Activated naive CD8-positive, alpha-beta T cell treated with anti-CD3 and anti-CD28 coated beads for 36 hours (primary cell): ENCODE measurements around the gene CD74. TPM values are rescaled to one million over a fixed set of nuclear protein-coding genes. Genes with fewer than 3 reads are reported as not detected.
A peak's percentile ranks its signal among the peaks of the same experiment; 100 is the strongest.

ENCODE experiments used
- DNase-seq: peaks from one replicate; pipeline ENCODE4 v3.0.0; 2021
- H3K27ac Mint-ChIP-seq: one replicate; pipeline ENCODE4 v1.8.0; 2022; ENCODE audit warnings: mild to moderate bottlenecking, moderate library complexity, mixed read lengths
- H3K27me3 Mint-ChIP-seq: one replicate; pipeline ENCODE4 v1.8.0; 2022; ENCODE audit warnings: mild to moderate bottlenecking, mixed read lengths
- H3K36me3 Mint-ChIP-seq: one replicate; pipeline ENCODE4 v1.8.0; 2021; ENCODE audit warnings: mild to moderate bottlenecking, mixed read lengths
- H3K4me1 Mint-ChIP-seq: one replicate; pipeline ENCODE4 v1.8.0; 2021; ENCODE audit warnings: mixed read lengths
- H3K4me3 Mint-ChIP-seq: one replicate; pipeline ENCODE4 v1.8.0; 2022; ENCODE audit warnings: mild to moderate bottlenecking, moderate library complexity, mixed read lengths
- H3K9me3 Mint-ChIP-seq: one replicate; pipeline ENCODE4 v1.8.0; 2022; ENCODE audit warnings: mixed read lengths
- total RNA-seq, 2 experiments: library from RNA; stranded (reverse); gene quantifications; one replicate each; pipeline ENCODE4 v1.2.3, GENCODE V29; 2021

Gene CD74
- total RNA-seq, 2 experiments from 2014 or later, result 290 to 294 TPM

DNA sequence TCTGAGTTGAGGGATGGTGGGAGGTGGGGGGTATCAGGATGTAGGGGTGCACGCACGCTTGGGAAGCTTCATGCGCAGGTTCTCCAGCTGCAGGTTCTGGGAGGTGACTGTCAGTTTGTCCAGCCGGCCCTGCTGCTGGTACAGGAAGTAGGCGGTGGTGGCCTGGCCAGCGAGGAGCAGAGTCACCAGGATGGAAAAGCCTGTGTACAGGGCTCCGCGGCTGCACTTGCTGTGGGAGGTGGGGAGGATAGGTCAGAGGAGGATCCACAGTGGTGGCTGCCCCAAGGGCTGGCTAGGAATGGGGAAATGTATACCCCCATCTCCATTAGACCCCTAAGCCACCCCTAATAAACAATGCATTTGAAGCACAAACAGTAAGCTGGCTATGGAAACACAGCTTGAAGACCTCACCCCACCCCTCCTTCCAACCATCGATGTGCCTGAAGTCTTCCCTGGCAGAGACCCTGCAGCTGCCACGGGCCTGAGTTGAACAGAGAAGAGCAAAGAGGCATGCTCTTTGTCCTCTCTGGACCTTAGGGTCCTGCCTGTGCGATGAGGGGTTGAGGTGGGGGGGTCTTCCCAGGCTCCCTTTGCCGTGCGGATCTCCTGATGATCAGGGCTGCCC is 5.5 kb downstream of the CD74 start:
- Mint-ChIP-seq H3K4me1 (peaks cover 28% of the 10 kb centered on the region), H3K36me3 (peaks cover 22% of the 10 kb centered on the region), H3K9me3 (no peaks in the 10 kb centered on the region), H3K27me3 (no peaks in the 10 kb centered on the region), H3K4me3 (no peak overlapping the region), H3K27ac (no peak overlapping the region)
- no peak for DNase-seq

DNA sequence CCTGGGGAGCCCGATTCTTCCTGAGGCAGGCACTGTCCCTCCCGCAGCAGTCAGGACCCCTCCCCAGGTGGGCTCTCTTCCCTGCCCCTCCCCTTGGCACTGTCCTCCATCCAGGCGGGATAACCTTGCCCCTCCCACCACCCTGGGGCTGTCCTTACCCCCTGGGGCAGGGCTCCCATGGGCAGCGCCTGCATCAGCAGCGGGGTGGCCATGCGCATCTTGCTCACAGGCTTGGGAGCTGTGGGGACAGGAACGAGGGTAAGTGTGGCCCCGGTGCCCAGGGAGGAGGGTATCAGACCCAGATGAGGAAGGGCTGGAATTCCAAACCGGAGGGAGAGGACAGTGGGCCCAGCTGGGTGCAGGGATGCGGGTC is 6.0 kb downstream of the CD74 start:
- no peak overlapping the region for H3K4me3 Mint-ChIP-seq
- no peaks in the 10 kb centered on the region for H3K9me3 Mint-ChIP-seq
- no peaks in the 10 kb centered on the region for H3K27me3 Mint-ChIP-seq
- no peak overlapping the region for H3K27ac Mint-ChIP-seq
- DNase-seq, result no peak
- H3K36me3 Mint-ChIP-seq, result peaks cover 22% of the 10 kb centered on the region
- peaks cover 28% of the 10 kb centered on the region for H3K4me1 Mint-ChIP-seq

DNA sequence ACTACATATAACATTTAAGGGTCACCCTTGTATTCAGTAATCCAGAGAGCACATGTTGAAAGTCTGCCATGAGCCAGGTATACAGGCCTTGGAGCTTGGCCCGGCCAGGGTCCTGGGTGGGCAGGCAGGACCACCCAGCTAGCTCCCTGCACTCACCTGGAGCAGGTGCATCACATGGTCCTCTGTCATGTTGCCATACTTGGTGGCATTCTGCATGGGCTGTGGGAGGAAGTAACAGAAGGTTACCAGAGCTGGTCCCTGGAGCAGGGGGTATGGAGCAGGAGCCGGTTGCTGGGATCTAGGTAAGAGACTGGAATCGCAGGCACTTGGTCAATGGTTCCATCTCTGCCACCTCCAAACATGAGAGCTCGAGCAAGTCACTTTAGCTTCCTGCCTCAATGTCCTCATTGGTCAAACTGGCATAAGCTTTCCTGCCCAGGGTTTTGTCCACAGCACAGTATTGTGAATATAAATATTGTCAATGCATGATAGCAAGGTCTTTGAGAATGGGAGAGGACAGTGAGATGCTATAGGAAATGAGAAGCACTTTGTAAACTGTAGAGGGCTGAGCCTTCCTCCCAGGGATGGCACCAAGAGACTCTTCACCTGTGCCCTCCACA is 6.5 kb downstream of the CD74 start:
- peaks cover 25% of the 10 kb centered on the region for H3K4me1 Mint-ChIP-seq
- no peak for DNase-seq
- H3K36me3 Mint-ChIP-seq, result peaks cover 26% of the 10 kb centered on the region
- no peak overlapping the region for H3K4me3 Mint-ChIP-seq
- no peaks in the 10 kb centered on the region for H3K9me3 Mint-ChIP-seq
- H3K27ac Mint-ChIP-seq, result no peak overlapping the region
- no peaks in the 10 kb centered on the region for H3K27me3 Mint-ChIP-seq

DNA sequence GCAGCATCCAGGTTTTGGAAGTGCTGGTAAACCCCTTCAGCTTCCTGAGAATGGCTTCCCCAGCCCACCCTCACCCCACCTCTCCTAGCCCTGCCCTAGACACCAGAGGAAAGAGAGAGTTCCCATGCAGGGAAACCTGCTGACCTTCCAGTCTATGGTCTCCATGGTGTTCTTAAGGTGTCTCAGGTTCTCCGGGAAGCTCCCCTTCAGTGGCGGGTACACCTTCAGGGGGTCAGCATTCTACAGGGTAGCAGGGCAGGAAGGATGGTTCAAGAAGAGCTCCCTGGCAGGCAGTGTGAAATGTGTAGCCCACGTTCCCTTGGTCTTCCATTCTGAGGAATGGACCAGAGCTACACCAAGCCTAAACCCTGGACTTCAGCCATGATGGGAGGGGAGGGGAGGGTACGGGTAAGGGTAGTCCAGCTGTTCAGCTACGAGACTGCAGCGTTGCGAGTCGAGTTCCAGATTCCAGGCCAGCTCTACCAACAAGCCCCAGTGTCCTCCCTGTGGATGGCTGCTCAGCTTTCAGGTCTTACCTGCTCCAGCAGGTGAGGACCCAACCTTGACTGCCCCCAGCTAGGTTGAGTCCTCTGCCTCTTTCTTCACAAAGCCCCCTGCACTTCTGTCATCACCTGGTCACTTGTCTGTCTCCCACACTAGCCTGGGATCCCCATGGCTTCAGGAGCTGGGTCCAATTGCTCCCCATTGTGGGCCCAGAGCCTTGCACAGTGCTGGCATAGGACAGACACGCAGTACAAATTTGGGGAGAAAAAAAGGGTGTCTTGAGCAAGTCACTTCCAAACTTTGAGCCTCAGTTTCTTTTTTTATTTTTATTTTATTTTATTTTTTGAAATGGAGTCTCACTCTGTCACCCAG is 7.5 kb downstream of the CD74 start:
- no peak overlapping the region for H3K27ac Mint-ChIP-seq
- H3K9me3 Mint-ChIP-seq, result no peaks in the 10 kb centered on the region
- H3K4me3 Mint-ChIP-seq, result no peak overlapping the region
- DNase-seq, result no peak
- H3K27me3 Mint-ChIP-seq, result no peaks in the 10 kb centered on the region
- H3K36me3 Mint-ChIP-seq, result peaks cover 29% of the 10 kb centered on the region
- H3K4me1 Mint-ChIP-seq, result peaks cover 15% of the 10 kb centered on the region

DNA sequence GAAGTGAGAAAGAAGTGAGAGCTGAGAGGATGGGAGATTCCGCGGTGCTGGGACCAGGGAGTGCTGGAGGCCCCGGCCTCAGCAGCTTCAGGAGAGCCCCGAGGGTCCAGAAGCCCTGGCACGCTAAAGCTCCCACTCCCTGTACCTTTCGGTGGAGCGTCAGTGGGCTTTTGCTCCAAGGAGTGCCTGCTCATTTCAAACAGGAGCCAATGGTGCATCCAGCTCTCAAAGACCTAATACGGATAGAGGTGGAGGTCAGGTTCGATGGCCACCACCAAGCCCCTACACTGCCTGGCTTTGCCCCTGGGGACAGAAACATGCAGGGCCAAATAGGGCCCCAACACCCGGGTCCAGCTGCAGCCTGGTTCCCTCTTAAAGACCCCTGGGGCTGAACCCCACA is 8.2 kb downstream of the CD74 start:
- Mint-ChIP-seq H3K4me1 (peaks cover 10% of the 10 kb centered on the region), H3K27me3 (no peaks in the 10 kb centered on the region), H3K9me3 (no peaks in the 10 kb centered on the region), H3K36me3 (peaks cover 31% of the 10 kb centered on the region), H3K4me3 (no peak overlapping the region), H3K27ac (peak overlapping the region; percentile 38)
- no peak for DNase-seq

DNA sequence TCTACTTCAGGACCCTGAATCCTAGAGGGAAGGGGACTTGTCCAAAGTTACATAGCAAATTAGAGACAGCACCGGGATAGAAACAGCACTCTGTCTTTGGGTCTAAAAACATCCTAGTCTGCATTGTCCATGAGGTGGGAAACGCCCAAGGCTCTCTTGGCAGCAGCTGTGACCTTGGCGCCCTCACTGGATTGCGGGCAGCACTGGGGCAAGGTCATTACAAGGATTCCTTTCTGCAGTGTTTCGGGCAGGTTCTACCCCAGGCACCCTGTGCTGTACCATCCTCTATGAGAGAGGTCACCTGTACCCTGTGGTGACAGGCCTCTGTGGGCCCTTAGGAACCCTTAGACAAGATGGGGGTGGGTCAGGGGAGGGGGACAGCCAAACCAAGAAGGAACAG is 8.6 kb downstream of the CD74 start:
- no peak for DNase-seq
- Mint-ChIP-seq H3K4me1 (peaks cover 10% of the 10 kb centered on the region), H3K9me3 (no peaks in the 10 kb centered on the region), H3K27ac (peak overlapping the region; percentile 38), H3K4me3 (no peak overlapping the region), H3K36me3 (peaks cover 32% of the 10 kb centered on the region), H3K27me3 (no peaks in the 10 kb centered on the region)

DNA sequence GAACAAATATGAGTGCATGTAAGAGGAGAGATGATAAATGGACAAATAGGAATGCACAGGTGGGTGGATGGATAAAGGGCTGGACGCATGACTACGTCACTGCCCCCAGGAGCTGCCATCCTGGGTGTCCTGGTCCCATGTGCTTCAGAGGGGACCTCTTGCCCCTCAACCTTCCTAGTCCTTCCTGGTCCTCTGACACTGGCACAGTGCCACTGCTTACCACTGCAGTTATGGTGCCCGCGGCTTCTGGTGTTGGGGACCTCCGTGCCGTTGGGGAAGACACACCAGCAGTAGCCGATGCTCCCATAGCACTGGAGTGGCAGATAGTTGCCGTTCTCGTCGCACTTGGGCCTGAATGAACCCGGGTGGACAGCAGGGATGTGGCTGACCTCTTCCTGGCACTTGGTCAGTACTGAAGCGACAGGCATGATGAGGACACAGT is 9.8 kb downstream of the CD74 start:
- H3K9me3 Mint-ChIP-seq, result no peaks in the 10 kb centered on the region
- DNase-seq, result no peak
- no peaks in the 10 kb centered on the region for H3K27me3 Mint-ChIP-seq
- peaks cover 37% of the 10 kb centered on the region for H3K36me3 Mint-ChIP-seq
- H3K27ac Mint-ChIP-seq, result no peak overlapping the region
- no peak overlapping the region for H3K4me3 Mint-ChIP-seq
- peaks cover 8% of the 10 kb centered on the region for H3K4me1 Mint-ChIP-seq

DNA sequence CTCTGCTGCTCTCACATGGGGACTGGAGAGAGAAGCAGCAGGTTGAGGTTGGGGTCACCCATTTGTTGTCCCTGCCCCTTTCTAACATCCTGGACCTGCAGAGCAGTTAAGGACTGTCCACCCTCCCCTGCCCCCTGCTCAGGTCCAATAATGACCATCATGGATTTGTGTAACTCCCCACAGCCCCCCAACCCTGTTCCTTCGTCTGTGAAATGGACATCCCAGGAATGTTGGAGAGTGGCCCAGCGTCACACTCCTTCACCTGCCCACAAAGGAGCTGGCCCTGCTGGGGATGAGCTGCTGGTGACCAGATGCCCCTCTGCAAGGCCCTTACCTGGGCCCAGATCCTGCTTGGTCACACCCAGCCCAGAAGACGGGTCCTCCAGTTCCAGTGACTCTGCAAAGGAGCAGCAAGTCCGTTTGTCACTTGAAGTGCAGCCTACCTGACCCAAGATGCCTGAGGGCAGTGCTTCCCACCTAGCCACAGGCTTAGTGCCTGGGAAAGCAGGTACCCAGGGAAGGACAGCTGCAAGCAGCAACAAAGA is 10.4 kb downstream of the CD74 start:
- H3K9me3 Mint-ChIP-seq, result no peaks in the 10 kb centered on the region
- H3K4me3 Mint-ChIP-seq, result no peak overlapping the region
- H3K27ac Mint-ChIP-seq, result no peak overlapping the region
- DNase-seq, result no peak
- peaks cover 40% of the 10 kb centered on the region for H3K36me3 Mint-ChIP-seq
- H3K4me1 Mint-ChIP-seq, result peaks cover 8% of the 10 kb centered on the region
- H3K27me3 Mint-ChIP-seq, result no peaks in the 10 kb centered on the region

DNA sequence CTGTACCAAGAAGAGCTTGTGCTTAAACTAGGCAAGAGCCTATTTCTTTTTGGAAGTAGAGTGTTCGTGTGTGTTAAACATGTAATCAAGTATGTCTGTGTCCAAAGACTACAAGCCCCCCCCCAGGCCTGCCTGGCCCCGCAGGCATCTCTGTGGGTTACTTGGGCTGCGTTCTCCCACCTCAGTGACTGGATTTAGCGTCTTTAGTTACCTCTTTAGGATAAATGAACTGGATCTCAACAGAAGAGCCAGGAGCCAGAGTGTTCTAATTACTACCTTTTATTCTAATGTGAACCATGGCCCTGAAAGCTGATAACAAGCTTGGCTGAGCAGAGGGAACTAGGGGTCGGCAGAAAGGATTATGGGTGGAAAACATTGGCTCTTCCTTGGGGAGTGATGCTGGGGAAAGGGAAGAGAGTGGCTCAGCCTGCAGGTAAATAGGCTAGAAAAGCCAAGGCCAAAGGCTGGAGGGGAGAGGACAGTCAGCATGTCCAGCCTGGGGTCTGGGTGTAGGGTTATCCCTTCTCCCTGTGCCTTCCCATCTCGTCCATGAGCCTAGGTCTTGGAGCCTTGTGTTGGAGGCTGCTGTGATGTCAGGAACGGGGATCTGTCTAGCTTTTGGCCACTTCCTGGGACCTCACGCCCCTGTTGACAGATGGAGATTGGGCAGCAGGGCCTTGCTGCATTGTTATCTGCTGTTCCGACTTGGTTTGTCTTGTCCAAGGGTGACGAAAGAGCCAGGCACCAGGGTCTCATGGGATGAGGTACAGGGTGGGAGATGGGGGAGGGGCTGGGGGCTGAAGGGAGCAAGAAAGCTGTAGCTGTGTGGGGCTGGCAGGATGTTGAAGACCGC is 11.1 kb downstream of the CD74 start:
- Mint-ChIP-seq H3K27me3 (no peaks in the 10 kb centered on the region), H3K27ac (peak overlapping the region; percentile 4), H3K36me3 (peaks cover 41% of the 10 kb centered on the region), H3K9me3 (no peaks in the 10 kb centered on the region), H3K4me1 (peaks cover 8% of the 10 kb centered on the region), H3K4me3 (no peak overlapping the region)
- no peak for DNase-seq

DNA sequence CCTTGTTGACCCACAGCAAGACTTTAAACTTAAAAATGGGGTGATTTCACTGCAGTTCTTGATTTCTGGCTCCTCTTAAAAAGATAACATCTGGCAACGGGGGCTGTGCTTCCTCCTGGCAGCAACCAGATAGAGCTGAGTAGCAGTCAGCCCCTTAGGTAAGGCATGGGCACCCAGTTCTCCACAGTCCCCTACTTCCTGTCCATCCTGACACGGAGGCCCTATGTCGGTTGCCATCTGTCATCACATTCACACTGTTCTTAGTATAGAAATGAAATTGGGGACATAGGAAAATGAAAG is 11.7 kb downstream of the CD74 start:
- no peaks in the 10 kb centered on the region for H3K9me3 Mint-ChIP-seq
- H3K36me3 Mint-ChIP-seq, result peaks cover 43% of the 10 kb centered on the region
- no peaks in the 10 kb centered on the region for H3K27me3 Mint-ChIP-seq
- no peak overlapping the region for H3K4me3 Mint-ChIP-seq
- peak overlapping the region; percentile 4 for H3K27ac Mint-ChIP-seq
- H3K4me1 Mint-ChIP-seq, result peaks cover 8% of the 10 kb centered on the region
- no peak for DNase-seq

DNA sequence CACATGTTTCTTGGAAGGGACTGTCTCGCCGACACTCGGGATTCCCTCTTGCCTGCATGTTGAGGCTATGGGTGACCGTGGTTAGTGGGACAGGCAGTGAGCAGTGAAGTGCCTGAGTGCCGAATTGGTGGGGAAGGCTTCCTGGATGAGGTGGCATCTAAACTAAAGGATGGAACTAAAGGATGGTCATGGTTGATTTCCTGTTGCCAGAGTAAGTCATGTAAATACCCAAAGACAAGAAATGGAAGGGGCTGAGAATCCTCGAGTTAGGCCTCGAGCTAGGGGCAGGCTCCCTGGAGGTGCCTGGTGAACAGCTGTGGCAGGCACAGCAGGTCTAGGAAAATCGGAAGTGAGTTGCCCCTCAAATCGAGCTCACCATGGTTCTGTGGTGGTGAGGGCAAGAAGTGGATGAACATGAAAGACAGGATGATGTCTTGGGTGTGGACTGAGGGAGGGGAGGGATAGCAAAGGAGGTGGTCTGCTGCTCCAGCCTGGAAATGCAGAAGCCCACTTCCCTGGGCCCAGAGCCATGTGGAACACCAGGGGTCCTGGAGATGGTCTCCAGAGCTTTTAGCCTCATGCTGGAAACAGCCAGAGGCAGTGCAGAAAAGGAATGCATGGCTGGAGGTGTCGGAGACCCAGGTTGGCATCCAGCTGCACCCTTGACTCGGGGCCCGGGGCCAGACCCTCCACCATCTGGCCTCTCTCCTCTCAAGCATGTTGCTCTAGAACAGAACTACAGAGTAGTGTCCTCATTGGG is 12.2 kb downstream of the CD74 start:
- Mint-ChIP-seq H3K9me3 (no peaks in the 10 kb centered on the region), H3K4me3 (no peak overlapping the region), H3K4me1 (peaks cover 8% of the 10 kb centered on the region), H3K27ac (peak overlapping the region; percentile 47), H3K27me3 (no peaks in the 10 kb centered on the region), H3K36me3 (peaks cover 45% of the 10 kb centered on the region)
- no peak for DNase-seq

DNA sequence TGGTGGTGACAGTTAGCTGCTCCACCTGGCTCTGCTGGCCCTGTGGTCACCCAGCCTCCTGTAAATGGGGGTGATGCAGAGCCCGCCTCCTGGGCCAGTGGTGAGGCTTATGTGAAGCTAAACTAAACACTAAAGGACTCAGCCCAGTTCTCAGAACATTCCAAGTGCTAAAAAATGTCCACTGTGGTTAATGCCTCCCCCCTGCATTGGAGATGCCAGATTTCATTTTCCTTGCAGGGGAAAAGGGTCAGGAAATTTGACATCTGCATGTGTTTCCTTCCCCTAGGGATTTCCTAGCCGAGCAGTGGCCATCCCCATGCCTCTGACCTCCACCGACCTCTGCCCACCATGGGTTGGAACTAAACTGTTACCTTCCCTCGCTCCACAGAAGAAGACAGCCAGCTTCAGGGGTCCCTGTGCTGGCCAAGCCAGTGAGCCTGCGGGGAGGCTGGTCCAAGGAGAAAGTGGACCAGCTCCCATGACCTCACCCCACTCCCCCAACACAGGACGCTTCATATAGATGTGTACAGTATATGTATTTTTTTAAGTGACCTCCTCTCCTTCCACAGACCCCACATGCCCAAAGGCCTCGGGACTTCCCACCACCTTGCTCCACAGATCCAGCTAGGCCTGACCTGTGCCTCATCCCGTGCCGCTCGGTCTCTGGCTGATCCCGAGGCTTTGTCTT is 13.0 kb downstream of the CD74 start:
- peak overlapping the region; percentile 71 for H3K27ac Mint-ChIP-seq
- H3K4me3 Mint-ChIP-seq, result no peak overlapping the region
- no peak for DNase-seq

DNA sequence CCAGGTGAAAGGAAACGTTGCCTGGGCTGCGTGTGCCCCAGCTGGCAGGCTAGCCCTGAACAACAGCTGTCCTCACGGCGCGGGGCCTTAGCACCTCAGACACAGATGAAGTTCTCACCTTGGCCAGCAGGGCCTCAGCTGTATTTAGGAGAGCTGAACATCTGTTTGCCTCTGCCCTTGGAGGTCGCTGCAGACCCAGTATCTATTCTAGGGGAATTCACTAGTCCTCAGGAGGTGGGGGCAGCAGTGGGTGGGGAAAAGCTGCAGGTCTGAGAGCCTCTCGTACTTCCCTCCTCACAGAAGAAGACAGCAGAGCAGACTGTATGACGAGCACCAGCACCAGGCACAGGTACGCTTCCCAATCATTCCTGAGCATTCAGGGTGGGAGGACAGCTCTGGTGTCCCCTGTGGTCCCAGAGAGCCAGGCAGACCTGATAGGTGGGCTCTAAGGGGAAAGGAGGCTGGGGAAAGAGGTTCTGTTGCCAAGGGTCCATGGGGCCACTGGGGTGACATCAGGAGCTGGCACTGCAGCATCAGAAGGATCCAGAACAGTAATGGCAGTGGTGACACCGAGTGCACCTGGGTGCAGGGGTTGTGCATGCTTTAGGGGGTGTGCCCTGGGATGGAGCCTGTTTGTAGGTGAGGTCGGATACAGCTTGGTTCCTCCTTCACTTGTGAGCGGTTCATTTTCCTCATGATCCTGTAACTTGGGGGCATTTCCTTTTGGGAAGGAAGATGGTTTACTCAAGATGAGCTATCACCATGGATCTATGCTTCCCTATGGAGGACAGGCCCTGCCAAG is 13.8 kb downstream of the CD74 start:
- H3K36me3 Mint-ChIP-seq, result peaks cover 43% of the 10 kb centered on the region
- peak overlapping the region; percentile 74 for H3K27ac Mint-ChIP-seq
- H3K4me3 Mint-ChIP-seq, result no peak overlapping the region
- H3K9me3 Mint-ChIP-seq, result no peaks in the 10 kb centered on the region
- H3K4me1 Mint-ChIP-seq, result peaks cover 8% of the 10 kb centered on the region
- peak; percentile 43 for DNase-seq
- no peaks in the 10 kb centered on the region for H3K27me3 Mint-ChIP-seq

More for the DNA sequence above, 13.0 kb downstream of the CD74 start:
- H3K27me3 Mint-ChIP-seq, result no peaks in the 10 kb centered on the region
- peaks cover 8% of the 10 kb centered on the region for H3K4me1 Mint-ChIP-seq
- no peaks in the 10 kb centered on the region for H3K9me3 Mint-ChIP-seq
- peaks cover 45% of the 10 kb centered on the region for H3K36me3 Mint-ChIP-seq
